ENCODE measurements around the gene CDKN1C.

- TF ChIP-seq CTCF (IDR thresholded peaks at IDR 0.05; ENCODE audit: insufficient read depth, low read length) (no peak), POLR2AphosphoS5 (IDR thresholded peaks at IDR 0.05; ENCODE audit: low read depth) (no peak), REST (IDR thresholded peaks at IDR 0.05; ENCODE audit: insufficient replicate concordance, low read depth) (no peak), GABPA (IDR thresholded peaks at IDR 0.05; ENCODE audit: low read depth) (no peak), SPI1 (IDR thresholded peaks at IDR 0.05; ENCODE audit: borderline replicate concordance, low read depth) (no peak)
Measured at GRCh38 chr11:2867722-2868505, 17.7 kb downstream of the CDKN1C start.
